HEK293 (cell line): ENCODE measurements around the gene PKDREJ.

ENCODE experiments used
- CTCF ChIA-PET: fragments of 350-600 bp; formaldehyde crosslinking; extraction: SDS; loops from one replicate; lab custom pipeline; 2021; ENCODE audit warnings: antibody characterized with exemption; lab: Yijun Ruan, JAX
- POLR2A ChIA-PET: fragments of 300-600 bp; formaldehyde crosslinking; extraction: SDS; loops from one replicate; lab custom pipeline; 2020; ENCODE audit warnings: antibody characterized with exemption, inconsistent platforms; lab: Yijun Ruan, JAX
- H3K27ac ChIP-seq: fragments of 200-500 bp; sonication (Bioruptor generic); 2 replicates; pipeline ENCODE4 v1.5.1; 2014; ENCODE audit warnings: low read depth, low read length, control low read depth, inconsistent platforms; ENCODE audit errors: extremely low read depth
- H3K36me3 ChIP-seq, 2 experiments: fragments of 200-500 bp in 1 of 2; sonication (Bioruptor generic) in 1 of 2; 1 replicate in 1 of 2; 2 replicates in 1 of 2; pipeline ENCODE4 v1.5.1; 2014 to 2017; ENCODE audit warnings: inconsistent platforms in 2 of 2, low read length in 2 of 2; ENCODE audit not compliant: control insufficient read depth in 2 of 2, insufficient read depth in 1 of 2
- H3K4me1 ChIP-seq: fragments of 200-500 bp; sonication (Bioruptor generic); 2 replicates; pipeline ENCODE4 v1.5.1; 2014; ENCODE audit warnings: mild to moderate bottlenecking, low read length, inconsistent platforms; ENCODE audit not compliant: control insufficient read depth, insufficient read depth
- H3K4me3 ChIP-seq: 2 replicates; pipeline ENCODE4 v1.5.1; 2011; ENCODE audit warnings: low read depth, mild to moderate bottlenecking, control low read depth, low read length, moderate library complexity
- H3K9me3 ChIP-seq: fragments of 200-500 bp; sonication (Bioruptor generic); 2 replicates; pipeline ENCODE4 v1.5.1; 2014; ENCODE audit warnings: low read depth, low read length, inconsistent platforms; ENCODE audit not compliant: control insufficient read depth, insufficient read depth
- BCL11A ChIP-seq: fragments of 450-650 bp; formaldehyde crosslinking; IDR thresholded peaks from 2 replicates; pipeline ENCODE4 v1.5.1; 2016; ENCODE audit warnings: low read depth, missing biosample characterization, missing genetic modification characterization
- KLF16 ChIP-seq: fragments of 450-650 bp; formaldehyde crosslinking; IDR thresholded peaks from 2 replicates; pipeline ENCODE4 v1.5.1; 2017; ENCODE audit warnings: missing biosample characterization, missing genetic modification characterization
- MEIS1 ChIP-seq: sonication (generic); formaldehyde crosslinking; IDR thresholded peaks from 2 replicates; pipeline ENCODE4 v1.8.1; 2022; ENCODE audit warnings: missing genetic modification reagents, mild to moderate bottlenecking, borderline replicate concordance
- OSR2 ChIP-seq: fragments of 450-650 bp; formaldehyde crosslinking; IDR thresholded peaks from 2 replicates; pipeline ENCODE4 v1.5.1; 2016; ENCODE audit warnings: missing biosample characterization, missing genetic modification characterization
- TCF7L2 ChIP-seq: IDR thresholded peaks from 2 replicates; pipeline ENCODE4 v1.6.1; 2011; ENCODE audit warnings: low read depth, mild to moderate bottlenecking, inconsistent platforms, low read length, moderate library complexity, borderline replicate concordance
- TRIM28 ChIP-seq: IDR thresholded peaks from 2 replicates; pipeline ENCODE4 v1.6.1; 2011; ENCODE audit warnings: low read length, control low read depth, borderline replicate concordance
- YY2 ChIP-seq: fragments of 450-650 bp; formaldehyde crosslinking; IDR thresholded peaks from 2 replicates; pipeline ENCODE4 v1.5.1; 2016; ENCODE audit warnings: missing biosample characterization, missing genetic modification characterization
- ZNF140 ChIP-seq: fragments of 450-650 bp; formaldehyde crosslinking; IDR thresholded peaks from 2 replicates; pipeline ENCODE4 v1.5.1; 2016; ENCODE audit warnings: missing biosample characterization, missing genetic modification characterization
- ZNF175 ChIP-seq: fragments of 450-650 bp; formaldehyde crosslinking; IDR thresholded peaks from 2 replicates; pipeline ENCODE4 v1.5.1; 2016; ENCODE audit warnings: missing biosample characterization, missing genetic modification characterization
- ZNF335 ChIP-seq: fragments of 450-650 bp; formaldehyde crosslinking; conservative IDR thresholded peaks from 2 replicates; pipeline ENCODE4 v1.5.1; 2016; ENCODE audit warnings: missing biosample characterization, missing genetic modification characterization
- ZNF341 ChIP-seq: fragments of 450-650 bp; formaldehyde crosslinking; IDR thresholded peaks from 2 replicates; pipeline ENCODE4; 2016; ENCODE audit warnings: low read depth, missing biosample characterization, missing genetic modification characterization
- ZNF423 ChIP-seq: fragments of 450-650 bp; formaldehyde crosslinking; IDR thresholded peaks from 2 replicates; pipeline ENCODE4 v1.5.1; 2016; ENCODE audit warnings: missing biosample characterization, missing genetic modification characterization
- ZNF571 ChIP-seq: fragments of 450-650 bp; formaldehyde crosslinking; IDR thresholded peaks from 2 replicates; pipeline ENCODE4 v1.5.0; 2017; ENCODE audit warnings: missing biosample characterization, missing genetic modification characterization
- ZNF664 ChIP-seq: fragments of 450-650 bp; formaldehyde crosslinking; IDR thresholded peaks from 2 replicates; pipeline ENCODE4 v1.5.1; 2016; ENCODE audit warnings: missing biosample characterization, missing genetic modification characterization
- ZNF785 ChIP-seq: fragments of 450-650 bp; formaldehyde crosslinking; IDR thresholded peaks from 2 replicates; pipeline ENCODE4 v1.5.1; 2016; ENCODE audit warnings: missing biosample characterization, missing genetic modification characterization
- TF ChIP-seq, protein P1 (sequence below): fragments of 450-650 bp; formaldehyde crosslinking; IDR thresholded peaks from 2 replicates; pipeline ENCODE4 v1.5.1; 2016; ENCODE audit warnings: missing biosample characterization, missing genetic modification characterization, borderline replicate concordance
- TF ChIP-seq, protein P2 (sequence below): fragments of 450-650 bp; formaldehyde crosslinking; IDR thresholded peaks from 2 replicates; pipeline ENCODE4 v1.5.1; 2016; ENCODE audit warnings: missing biosample characterization, missing genetic modification characterization, low read depth

PKDREJ gene

DNA sequence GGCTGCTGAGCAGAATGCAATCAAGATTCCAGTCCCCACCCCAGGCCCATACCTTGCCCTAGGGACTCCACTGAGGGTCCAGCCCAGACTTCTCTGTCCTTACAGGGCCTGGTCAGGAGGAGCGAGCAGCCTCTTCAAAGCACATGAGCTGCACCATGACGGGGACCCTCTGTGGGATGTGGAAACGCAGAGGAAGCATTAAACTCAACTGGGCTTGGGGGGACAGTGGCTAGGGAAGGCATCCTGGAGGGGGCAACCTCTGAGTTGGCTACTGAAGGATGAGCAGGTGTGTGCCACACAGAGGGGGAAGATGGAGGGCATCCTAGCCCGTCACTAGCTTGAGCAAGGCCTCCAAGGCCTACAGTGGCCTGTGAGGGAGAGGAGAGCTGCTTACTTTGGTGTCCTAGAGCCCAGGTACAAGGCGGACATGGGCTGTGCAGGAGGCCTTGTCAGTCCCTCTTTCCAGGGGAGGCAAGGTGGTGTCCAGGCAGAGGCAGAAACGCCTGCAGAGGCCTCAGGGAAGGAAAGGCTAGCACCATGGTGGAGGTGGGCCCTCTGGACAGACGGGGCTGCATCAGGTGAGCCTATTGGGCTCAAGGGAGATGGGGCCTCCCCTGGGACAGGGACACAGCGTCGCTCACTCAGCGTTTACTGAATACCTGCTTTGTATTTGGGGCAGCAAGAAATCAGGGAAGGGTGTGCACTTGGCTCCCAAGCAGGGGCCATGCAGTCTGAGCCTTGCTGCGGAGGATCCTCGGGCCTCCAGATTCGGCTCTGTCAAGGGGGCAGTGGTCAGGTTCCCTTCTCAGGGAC, 18.9 kb upstream of the PKDREJ start:
- Histone ChIP-seq H3K36me3 (peaks cover 18 to 97% of the 10 kb centered on the region in 2 experiments; a peak in 2 of 3 replicates), H3K4me1 (no peaks in the 10 kb centered on the region), H3K4me3 (no peak overlapping the region), H3K27ac (no peak overlapping the region), H3K9me3 (no peaks in the 10 kb centered on the region)
- POLR2A ChIA-PET, result interaction anchor here (0.9 to 1.5 kb wide), 3 partner anchors 14 to 15 kb away, joined by 3 to 5 read pairs (median 3); partner anchors contain the start of gene TTC38
- TF ChIP-seq TRIM28, result no peak
- no peak for TF ChIP-seq ZNF175 (tag by site-specific recombination)
- no peak for TF ChIP-seq ZNF423
- TF ChIP-seq OSR2 (tag by site-specific recombination), result no peak
- no peak for TF ChIP-seq TCF7L2
- CTCF ChIA-PET, result no interaction called here

DNA sequence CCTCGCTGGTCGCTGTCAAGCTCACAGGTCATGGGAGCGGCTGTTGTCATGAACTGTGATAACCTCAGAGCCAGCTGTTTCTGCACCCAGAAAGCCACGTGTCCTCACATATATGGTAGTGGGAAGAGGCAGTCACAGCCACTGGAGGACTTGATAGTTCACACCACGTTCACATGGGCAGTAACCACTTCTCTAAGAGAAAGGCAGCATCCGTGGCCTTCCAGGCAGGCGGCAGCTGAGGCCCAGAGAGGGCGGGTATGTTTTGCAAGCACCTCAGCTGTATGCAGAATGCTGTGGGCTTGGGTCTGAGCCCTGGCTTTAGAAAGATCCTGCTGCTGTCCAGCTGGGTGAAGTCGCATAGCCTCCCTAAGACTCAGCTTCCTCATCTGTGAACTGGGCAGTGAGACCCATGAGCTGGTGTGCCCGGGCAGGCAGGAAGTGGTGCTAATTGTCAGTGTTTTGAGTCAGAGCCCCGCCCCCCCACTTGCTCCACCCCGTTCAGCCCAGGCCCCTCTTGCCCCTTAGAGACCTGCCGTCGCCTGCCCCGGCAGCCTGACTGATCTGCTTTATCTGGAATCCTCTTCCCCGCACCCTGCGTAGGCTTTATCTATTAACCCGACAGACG, 18.0 kb upstream of the PKDREJ start:
- Histone ChIP-seq H3K27ac (no peak overlapping the region), H3K36me3 (peaks cover 27 to 95% of the 10 kb centered on the region in 2 experiments), H3K9me3 (no peaks in the 10 kb centered on the region), H3K4me3 (no peak overlapping the region), H3K4me1 (no peaks in the 10 kb centered on the region)
- TF ChIP-seq ZNF785 (tag by site-specific recombination) (no peak), ZNF664 (no peak), KLF16 (no peak), ZNF335 (tag by site-specific recombination) (no peak), ZNF140 (tag by site-specific recombination) (no peak), YY2 (tag by site-specific recombination) (no peak), MEIS1 (CRISPR knock-in tag) (no peak), BCL11A (no peak), ZNF341 (tag by site-specific recombination) (no peak), ZNF571 (tag by site-specific recombination) (no peak)
- TF ChIP-seq, protein P1, sequence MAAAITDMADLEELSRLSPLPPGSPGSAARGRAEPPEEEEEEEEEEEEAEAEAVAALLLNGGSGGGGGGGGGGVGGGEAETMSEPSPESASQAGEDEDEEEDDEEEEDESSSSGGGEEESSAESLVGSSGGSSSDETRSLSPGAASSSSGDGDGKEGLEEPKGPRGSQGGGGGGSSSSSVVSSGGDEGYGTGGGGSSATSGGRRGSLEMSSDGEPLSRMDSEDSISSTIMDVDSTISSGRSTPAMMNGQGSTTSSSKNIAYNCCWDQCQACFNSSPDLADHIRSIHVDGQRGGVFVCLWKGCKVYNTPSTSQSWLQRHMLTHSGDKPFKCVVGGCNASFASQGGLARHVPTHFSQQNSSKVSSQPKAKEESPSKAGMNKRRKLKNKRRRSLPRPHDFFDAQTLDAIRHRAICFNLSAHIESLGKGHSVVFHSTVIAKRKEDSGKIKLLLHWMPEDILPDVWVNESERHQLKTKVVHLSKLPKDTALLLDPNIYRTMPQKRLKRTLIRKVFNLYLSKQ (tag by site-specific recombination), result no peak
- TF ChIP-seq, protein P2, sequence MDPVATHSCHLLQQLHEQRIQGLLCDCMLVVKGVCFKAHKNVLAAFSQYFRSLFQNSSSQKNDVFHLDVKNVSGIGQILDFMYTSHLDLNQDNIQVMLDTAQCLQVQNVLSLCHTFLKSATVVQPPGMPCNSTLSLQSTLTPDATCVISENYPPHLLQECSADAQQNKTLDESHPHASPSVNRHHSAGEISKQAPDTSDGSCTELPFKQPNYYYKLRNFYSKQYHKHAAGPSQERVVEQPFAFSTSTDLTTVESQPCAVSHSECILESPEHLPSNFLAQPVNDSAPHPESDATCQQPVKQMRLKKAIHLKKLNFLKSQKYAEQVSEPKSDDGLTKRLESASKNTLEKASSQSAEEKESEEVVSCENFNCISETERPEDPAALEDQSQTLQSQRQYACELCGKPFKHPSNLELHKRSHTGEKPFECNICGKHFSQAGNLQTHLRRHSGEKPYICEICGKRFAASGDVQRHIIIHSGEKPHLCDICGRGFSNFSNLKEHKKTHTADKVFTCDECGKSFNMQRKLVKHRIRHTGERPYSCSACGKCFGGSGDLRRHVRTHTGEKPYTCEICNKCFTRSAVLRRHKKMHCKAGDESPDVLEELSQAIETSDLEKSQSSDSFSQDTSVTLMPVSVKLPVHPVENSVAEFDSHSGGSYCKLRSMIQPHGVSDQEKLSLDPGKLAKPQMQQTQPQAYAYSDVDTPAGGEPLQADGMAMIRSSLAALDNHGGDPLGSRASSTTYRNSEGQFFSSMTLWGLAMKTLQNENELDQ, result no peak
- ChIA-PET CTCF (interaction anchor here (1.2 to 1.7 kb wide), 2 partner anchors 159 to 286 kb away, joined by 4 to 7 read pairs; no protein-coding TSS in a partner anchor), POLR2A (interaction anchor here (0.8 to 1.5 kb wide), 5 partner anchors 8 to 15 kb away, joined by 3 to 5 read pairs (median 3); partner anchors contain the start of gene TTC38)
